H1 (cell line): ENCODE data around the gene BEST3.

Experiments
- CTCF ChIP-seq, 3 experiments: IDR thresholded peaks; 1 replicate in 2 of 3; 2 replicates in 1 of 3; pipeline versions ENCODE4 v1.5.1 to v1.6.1; 2011; ENCODE audit warnings: low read length in 3 of 3, mild to moderate bottlenecking in 3 of 3, inconsistent platforms in 2 of 3, low read depth in 1 of 3, moderate library complexity in 1 of 3; ENCODE audit not compliant: insufficient read depth in 1 of 3; ENCODE audit errors: control extremely low read depth in 1 of 3
- EZH2 ChIP-seq: fragments of 200-600 bp; sonication (generic); IDR thresholded peaks from 2 replicates; pipeline ENCODE4 v1.7.1; 2012; ENCODE audit warnings: low read depth, mild to moderate bottlenecking, moderate library complexity, low read length, inconsistent platforms; ENCODE audit not compliant: severe bottlenecking
- GABPA ChIP-seq: IDR thresholded peaks from 2 replicates; pipeline ENCODE4 v1.6.1; 2011; ENCODE audit warnings: mild to moderate bottlenecking, low read length, moderate library complexity, borderline replicate concordance; ENCODE audit not compliant: insufficient read depth
- POLR2A ChIP-seq, 2 experiments: IDR thresholded peaks; 1 replicate in 1 of 2; 2 replicates in 1 of 2; pipeline ENCODE4 v1.6.1; 2011; ENCODE audit warnings: low read depth in 2 of 2, low read length in 2 of 2, mild to moderate bottlenecking in 2 of 2; ENCODE audit errors: control extremely low read depth in 1 of 2
- YY1 ChIP-seq: IDR thresholded peaks from 2 replicates; pipeline ENCODE4 v1.6.1; 2011; ENCODE audit warnings: low read depth, mild to moderate bottlenecking, low read length

GRCh38 chr12:69720750-69721149 is 21.6 kb upstream of the BEST3 start:
- TF ChIP-seq YY1 (no peak), CTCF (IDR thresholded peaks at IDR 0.05; ENCODE audit: control extremely low read depth in 1 of 3, insufficient read depth in 1 of 3, low read depth in 1 of 3, low read length in 3 of 3) (no peak), GABPA (no peak), EZH2 (no peak), POLR2A (IDR thresholded peaks at IDR 0.05; ENCODE audit: control extremely low read depth in 1 of 2, low read depth in 2 of 2, low read length in 2 of 2) (no peak)
